ENCODE data around the gene GPR62.
"Not testable (repeated sequence)": the region's sequence is repeated elsewhere in the genome, so short reads cannot be mapped to it uniquely, and the experiment has no call there.

The GPR62 gene, protein sequence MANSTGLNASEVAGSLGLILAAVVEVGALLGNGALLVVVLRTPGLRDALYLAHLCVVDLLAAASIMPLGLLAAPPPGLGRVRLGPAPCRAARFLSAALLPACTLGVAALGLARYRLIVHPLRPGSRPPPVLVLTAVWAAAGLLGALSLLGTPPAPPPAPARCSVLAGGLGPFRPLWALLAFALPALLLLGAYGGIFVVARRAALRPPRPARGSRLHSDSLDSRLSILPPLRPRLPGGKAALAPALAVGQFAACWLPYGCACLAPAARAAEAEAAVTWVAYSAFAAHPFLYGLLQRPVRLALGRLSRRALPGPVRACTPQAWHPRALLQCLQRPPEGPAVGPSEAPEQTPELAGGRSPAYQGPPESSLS

DNA sequence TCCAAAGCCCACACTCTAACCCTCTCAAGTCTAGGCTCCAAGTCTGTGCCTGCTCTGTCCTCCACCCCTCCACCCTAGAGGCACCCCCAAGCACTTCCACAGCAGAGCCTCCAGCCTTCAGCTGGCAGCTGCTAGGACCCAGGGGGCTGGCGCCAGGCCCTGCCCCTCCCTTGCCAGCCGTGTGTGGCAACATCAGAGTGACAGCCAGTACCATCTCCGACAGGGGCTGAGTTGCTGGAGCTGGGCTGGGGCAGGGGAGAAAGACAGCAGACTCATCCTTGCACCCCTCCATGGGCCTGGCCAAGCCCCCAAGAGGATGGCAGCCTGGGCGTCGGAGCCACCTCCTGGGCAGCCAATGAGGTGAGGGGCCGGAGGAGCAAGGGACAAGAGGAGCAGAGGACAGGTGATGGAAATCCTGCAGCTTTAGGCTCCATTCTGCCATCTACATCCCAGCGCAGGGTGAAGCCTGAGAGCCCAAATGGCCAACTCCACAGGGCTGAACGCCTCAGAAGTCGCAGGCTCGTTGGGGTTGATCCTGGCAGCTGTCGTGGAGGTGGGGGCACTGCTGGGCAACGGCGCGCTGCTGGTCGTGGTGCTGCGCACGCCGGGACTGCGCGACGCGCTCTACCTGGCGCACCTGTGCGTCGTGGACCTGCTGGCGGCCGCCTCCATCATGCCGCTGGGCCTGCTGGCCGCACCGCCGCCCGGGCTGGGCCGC, at the start of gene GPR62:
TSS of gene GPR62 (plus strand) at position 207 of the 718 bp plus-strand sequence. CDS start at position 479, 272 bp downstream.
- no peak for DNase-seq

DNA sequence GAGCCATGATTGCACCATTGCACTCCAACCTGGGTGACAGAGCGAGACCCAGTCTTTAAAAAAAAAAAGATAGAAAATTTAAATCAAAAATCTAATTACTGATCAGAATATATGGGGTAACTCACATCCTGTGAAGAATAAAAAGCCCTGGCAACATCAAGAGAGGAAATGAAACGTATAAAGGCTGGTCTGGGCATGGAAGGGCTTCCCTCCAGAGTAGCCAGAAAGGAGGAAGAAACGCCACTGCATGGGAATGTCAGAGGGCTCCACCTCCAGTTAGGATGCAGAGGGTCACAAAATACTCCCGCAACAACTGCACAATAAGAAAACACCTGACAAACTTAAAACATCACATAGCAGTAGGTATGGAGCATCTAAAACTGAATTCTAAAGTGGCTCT, 47.2 kb upstream of the GPR62 start:
- no peak for DNase-seq

DNA sequence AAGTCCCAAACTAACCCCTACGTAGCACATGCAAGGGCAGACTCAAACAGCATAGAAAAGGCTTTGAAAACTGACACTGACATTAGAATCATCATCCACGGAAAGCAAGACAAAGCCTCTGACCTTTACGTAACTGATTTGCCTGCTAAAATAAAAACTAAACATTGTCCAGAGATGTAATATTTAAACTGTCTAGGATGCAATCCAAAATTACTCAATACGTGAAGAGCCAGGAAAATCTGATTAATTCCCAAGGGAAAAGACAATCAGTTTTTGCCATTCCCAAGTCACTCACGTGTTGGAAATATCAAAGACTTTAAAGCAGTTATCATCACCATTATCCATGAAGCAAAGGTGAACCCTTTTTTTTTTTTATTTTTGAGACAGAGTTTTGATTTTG, 38.8 kb upstream of the GPR62 start:
- DNase-seq = no peak

DNA sequence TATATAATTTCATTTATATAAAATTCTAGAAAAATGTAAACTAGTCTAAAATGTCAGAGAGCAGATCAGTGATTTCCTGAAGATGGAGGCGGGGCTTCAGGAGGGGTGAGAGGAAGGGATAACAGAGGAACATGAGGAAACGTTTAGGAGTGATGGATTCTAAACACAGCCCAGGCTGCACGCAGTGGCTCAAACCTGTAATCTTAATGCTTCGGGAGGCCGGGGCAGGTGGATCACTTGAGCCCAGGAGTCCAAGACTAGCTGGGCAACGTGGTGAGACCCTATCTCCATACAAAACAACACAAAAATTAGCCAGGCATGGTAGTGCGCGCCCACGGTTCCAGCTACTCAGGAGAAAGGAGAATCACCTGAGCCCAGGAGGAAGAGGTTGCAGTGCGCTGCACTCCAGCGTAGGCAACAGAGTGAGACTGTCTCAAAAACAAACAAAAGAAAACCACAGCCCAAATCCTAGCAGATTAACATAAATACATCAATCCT, 34.1 kb upstream of the GPR62 start:
- no peak for DNase-seq

DNA sequence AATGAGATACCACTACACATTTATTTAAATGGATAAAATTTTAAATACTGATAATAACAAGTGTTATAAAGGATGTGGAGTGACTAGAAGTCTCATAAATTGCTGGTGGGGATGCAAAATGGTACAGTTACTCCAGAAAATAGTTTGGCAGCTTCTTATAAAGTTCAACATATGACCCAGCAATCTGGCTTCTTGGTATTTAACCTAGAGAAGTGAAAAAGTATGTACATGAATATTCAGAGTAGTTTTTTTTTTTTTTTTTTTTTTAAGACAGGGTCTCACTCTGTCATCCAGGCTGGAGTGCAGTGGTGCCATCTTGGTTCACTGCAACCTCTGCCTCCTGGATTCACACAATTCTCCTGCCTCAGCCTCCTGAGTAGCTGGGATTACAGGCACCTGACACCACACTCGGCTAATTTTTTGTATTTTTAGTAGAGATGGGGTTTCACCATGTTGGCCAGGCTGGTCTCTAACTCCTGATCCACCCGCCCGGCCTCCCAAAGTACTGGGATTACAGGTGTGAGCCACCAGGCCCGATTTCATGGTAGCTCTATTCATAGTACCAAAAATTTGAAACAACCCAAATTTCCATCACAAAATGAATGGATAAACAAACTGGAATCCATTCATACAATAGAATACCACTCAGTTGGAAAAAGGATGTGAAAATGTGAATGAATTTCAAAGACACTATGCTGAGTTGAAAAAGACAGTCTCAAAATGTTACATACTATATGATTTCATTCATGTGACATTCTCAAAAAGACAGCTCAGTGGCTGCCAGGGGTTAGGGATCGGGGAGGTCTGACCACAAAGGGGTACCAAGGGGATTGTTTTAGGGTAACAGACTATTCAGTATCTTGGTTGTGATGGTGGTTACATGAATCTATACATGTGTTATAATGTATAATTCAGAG, 27.9 kb upstream of the GPR62 start:
- no peak for DNase-seq

DNA sequence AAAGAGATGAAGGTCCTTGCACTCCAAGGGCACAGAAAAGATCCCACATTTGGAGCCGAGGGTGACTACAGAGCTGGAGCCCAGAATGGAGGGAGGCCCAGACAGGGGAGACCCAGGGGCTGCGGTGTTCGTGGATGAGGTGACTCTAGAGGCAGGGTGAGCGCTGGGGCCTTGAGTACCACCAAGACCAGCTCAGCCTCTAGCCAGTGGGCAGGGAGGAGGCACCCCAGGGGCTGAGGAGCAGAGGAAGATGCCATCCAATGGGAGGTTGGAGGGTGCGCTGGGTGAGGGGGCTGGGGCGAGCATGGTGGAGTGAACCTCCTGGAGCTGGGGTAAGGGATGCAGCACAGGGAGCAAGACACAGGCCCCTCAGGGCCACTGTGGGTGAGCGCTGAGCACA, 26.7 kb upstream of the GPR62 start:
- no peak for DNase-seq

DNA sequence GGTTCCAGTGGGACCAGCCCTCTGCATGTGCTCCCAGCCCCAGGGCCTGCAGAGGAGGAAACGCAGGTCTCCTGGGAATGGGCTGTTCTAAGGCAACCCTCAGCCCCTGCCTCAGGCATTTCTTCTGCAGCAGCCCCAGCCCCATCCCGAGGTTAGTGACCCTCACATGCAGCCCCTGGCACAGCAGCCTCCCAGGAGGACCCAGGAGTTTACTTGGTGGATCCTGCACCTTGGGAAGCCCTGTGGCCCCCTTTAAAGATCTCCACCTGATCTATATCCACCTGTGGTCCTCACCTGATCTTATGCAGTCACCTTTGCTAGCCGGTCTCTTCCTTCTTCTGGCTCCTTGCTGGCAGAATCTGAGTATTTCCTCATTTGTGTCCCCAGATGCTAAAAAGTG, 26.2 kb upstream of the GPR62 start:
- DNase-seq = not testable (repeated sequence)

DNA sequence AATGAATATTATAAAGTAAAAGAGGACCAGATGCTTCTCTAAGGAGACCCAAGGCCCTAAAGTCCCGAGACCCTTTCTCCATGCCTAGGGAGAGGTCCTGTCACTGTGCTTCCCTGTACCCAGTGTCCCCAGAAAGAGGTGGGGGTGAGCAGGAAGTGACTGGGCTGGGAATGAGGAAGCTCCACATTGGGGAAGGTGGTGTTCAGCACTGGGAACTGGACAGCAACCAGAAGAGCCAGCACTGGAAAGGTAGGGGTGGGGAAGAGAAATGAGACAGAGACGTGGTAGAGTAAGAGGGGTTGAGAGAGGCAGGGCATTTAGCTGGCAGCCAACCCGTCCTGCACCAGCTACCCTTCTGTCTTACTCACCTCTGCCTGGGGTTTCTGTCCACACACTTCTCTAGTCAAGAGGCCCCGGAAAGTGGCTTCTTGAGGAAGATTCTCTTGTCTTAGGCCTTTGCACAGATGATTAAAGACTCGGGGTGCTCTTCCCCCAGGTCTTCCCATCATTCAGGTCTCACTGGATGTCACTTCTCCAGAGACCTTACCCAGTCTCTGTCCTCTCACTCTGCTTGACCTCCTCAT, 25.7 kb upstream of the GPR62 start:
- no peak for DNase-seq

DNA sequence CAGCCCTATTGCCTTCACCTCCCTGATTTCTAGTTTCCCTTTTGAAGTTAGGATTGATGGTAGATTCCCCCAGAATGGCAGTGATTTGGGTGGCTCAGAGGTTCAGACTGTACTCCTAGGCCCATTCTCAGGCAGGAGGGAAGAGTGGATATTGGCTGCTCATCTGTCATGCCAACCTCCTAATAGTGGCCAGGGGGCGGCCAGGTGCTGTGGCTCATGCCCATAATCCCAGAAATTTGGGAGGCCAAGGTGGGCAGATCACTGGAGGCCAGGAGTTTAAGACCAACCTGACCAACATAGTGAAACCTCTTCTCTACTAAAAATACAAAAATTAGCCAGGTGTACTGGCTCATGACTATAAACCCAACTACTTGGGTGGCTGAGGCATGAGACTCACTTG, 24.7 kb upstream of the GPR62 start:
- no peak for DNase-seq

DNA sequence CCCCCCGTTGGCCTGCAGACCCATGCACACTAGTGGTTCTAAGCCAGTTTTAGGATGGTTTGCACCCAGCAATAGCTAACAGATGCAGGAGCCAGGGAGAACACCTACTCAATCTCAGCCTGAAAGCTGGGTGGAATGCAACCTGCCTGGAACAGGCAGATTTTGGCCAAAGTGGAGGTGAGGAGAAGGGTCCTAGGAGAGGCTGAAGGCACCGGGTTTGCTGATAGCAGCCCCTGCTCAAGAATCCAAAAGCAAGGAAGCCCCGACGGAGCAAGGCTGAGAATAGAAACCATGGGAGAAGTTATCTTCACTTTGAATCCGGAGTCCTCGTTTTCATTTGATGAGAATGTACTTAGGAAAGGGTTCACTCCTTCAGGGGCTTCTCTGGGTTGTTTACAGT, 23.4 kb upstream of the GPR62 start:
- no peak for DNase-seq

DNA sequence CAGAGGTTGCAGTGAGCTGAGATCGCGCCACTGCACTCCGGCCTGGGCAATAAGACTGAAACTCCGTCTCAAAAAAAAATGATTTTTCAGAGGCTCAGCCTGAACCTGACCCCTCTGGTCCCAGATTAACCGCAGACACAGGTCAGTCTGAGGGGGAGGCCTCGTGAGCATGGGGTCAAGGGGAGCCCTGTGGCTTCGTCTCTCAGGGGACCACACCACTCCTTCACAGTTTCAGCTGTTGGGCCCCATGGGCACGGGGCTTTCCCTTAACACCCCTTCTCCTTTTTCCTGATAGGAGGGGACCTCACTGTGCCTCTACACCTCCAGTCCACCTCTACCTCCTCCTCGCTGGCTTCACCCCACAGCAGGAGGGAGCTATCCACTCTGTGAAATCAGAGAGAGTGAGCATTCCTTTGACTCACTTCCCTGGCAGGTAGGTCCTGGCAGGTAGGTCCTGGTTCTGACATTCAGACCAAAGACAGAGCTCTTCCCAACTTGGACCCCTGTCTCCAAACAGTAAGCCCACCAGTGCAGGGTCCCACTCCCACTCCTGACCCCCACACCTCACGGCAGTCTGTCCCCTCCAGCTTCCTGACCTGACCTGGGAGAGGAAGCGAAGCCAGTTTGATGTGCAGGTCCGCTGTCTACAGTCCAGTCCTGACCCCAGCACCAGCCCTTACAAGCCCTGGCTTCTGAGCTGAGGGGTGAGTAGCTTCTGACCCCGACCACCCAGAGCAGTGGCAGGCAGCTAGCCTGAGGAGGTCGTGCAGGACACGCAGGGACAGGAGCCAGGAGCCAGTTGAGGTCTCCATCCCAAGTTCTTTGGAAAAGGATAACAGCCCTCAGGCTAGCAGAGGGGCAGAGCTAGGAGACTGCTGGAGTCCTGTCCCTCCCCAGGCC, 22.5 kb upstream of the GPR62 start:
- no peak for DNase-seq

DNA sequence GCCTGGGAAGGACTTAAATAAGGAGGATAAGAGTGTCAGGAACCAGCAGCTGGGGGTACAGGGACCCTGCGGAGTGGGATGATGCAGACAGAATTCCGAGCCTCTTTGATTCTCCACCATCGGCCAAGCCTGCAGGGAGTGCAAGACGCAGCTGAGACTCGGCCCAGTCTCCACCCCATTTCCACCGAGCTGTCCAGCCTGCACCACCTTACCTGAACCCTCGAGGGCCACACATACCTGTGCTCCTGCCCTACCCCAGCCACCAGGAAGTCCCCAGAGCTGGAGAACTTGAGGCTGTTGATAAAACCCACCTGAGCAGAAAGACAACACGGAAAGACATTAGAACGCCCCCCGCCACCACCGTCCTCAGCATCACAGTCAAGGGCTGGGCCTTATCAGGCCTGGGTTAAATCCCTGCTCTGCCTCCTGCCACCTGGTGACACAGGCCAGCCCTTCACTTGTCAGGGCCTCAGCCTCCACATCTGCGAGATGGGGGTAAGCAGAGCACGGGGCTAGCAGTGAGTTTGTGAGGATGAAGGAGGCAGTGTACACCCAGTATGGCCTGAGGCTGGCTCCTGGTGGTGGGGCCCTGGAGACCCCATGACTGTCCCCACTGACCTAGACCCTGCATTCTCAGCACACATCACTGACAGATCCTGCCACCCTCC, 21.6 kb upstream of the GPR62 start:
- no peak for DNase-seq

DNA sequence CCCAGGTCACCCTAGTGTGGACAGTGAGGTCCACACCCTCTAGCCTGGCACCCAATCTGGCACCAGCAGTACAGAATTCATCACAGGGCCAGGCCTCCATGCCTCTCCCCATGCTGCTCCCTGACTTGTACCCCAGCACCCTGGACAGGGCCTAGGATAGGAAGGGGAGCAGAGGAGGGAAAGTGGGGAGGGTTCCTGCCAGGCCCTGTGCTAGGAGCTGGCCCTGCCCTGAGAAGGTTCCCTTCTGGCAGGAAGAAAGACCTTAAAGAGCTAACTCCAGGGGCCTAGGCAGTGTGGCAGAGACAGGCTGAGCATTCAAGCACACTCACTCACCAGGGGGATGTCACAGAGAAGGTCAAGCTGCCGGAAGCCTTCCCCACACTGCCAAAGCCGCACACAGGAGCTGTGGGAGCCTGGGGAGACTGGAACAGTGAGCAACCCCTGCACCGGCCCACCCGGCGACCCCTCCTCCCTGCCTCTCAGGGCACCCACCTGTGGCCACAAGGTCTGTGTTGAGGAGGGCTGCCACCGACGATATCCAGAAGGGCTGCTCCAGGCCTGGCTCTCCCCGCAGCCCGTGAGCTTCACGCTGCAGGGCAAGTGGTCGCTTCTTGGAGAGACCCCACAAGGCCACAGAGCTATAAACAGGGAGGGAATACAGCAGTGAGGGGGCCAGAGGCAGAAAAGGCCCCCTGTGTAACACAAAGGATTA, 20.9 kb upstream of the GPR62 start:
- DNase-seq = no peak

DNA sequence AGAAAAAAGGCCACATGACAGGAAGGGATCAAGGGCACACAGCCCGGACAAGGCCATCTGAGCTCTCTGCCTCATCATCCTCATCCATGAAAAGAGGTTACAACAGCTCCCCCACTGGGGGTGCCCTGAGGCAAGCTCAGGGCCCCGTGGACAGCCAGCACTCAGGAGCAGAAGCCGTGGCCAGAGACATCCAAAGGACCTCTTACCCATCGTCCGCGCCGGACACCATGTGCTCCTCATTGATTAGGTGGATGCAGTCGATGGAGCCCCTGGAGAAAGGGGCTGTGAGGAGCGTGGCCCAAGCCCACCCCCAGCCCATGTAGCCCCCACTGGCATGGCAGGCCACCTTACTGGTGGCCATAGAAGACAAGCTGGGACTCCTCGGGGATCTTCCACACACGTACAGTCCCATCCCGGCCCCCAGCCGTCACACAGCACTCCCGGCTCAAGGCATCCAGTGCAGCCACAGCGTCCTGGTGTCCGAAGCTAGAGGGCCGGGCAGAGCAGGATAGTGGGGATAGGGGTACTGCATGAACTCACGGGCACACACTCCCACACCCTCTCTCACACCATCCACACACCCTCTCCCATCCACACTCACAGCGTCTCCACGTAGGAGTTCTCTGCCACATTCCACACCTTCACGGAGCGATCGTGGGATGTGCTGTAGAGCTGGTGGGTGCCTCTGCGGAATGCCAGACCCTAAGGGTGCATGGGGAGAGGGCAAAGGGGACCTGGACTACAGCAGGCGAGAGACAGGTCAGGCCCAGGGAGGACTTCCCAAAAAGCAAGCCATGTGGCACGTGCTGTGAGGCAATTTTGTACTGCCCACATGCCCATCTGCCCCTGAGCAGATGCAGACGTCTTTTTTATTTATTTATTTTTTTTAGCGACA, 19.9 kb upstream of the GPR62 start:
- no peak for DNase-seq

DNA sequence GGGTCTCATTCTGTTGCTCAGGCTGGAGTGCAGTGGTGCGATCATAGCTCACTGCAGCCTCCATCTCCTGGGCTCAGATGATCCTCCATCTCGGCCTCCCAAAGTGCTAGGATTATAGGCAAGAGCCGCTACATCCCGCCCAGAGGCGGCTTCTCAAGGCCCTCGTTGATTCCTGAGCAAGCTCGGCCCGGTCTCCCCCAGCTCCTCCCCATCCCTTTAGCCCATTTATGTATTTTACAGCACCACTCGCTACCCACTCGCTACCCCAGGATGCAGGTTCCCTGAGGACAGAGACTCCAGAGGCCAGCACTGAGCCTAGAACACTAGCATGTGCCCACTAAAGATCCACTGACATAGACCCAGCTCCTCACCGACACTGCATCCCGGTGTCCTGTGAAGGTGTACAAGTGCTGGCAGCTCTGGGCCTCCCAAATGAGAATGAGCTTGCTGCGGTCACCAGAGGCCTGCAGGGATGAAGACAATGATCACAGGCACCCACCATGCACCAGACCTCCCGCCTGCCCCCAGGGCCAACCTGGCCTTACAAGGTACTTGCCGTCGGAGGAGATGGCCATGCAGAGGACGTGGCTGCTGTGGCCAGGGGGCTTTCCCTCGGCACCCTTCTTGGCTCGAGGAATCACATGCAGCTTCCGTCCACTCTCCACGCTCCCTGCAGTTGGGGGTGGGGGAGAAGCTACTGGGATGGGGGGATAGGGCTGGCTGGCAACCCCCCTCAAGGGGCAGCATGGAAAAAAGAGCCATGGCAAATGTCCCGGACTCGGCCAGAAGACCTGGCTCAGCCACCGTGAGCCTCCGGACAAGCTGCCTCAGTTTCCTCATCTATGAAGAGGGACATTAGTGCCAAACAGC, 19.1 kb upstream of the GPR62 start:
- no peak for DNase-seq

DNA sequence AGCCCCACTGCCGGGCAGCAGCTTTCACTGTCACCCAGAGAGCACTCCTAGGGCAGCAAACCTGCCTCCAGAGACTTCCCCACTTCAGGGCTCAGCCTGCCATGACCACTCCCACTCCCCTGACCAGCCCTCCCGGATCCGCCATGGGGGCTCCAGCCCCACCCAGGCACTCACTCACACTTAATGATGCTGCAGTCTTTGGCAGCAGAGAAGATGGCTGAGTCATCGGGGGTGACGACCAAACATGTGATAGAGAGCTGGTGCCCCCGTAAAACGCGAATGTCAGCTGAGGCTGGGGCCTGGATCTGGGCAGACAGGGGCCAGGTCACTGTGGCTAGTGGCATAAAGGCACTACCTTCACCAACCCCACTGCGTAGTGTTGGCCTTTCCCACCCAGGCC, 18.2 kb upstream of the GPR62 start:
- DNase-seq = no peak

DNA sequence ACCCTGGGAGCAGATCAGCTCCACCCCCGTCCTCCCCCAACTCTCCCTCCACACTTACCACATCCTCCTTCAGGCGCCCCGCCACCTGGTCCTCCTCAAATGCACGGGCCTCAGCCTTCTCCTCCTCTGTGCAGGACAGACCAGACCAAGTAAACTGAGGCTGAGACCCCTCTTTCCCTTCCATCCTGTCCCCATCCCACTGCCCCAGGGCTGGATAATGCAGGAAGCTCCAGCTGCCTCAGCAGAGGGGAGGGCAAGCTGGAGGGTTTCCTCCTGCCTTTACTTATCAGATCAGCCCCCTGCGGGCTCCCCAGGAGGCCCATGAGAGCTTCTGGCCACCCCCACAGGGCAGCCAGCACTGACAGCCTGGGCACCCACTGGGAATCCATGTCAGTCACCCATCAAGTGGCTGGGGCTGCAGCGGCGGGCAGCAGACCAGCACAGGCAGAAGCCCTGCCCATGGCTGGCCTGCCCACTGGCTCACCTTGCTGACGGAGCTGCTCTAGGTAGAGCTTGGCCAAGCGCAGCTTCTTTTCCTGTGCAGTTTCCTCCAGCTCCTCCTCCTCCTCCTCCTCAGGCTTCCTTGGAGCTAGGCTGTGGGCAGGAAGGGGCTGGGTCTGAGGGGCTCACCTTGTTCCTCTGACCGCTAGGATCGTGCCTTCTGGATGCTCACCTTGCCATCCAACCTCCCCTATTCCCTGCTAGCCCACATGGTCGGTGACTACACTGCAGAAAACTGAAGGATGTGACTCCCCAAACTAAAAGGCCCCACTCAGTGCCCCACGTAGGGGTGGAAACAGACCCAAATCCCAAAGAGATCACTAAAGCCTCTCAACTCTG, 17.4 kb upstream of the GPR62 start:
- DNase-seq = no peak
